ENCODE data around the gene TLE2. TPM values are rescaled to one million over a fixed set of nuclear protein-coding genes. Genes with fewer than 3 reads are reported as not detected.

Gene TLE2
- total RNA-seq, 3 donors from 2014 or later (not counting 1 experiment from before 2014, with no cell fraction given), result 6.1 to 8.8 (median 8.2) TPM

GRCh38 chr19:3015126-3016057, 13.7 kb downstream of the TLE2 start:
- H3K4me3 ChIP-seq (ENCODE audit: low read length), result no peak overlapping the region
- no peak for DNase-seq
- H3K4me1 Mint-ChIP-seq, result no peaks in the 10 kb centered on the region
- TF ChIP-seq, protein P1, sequence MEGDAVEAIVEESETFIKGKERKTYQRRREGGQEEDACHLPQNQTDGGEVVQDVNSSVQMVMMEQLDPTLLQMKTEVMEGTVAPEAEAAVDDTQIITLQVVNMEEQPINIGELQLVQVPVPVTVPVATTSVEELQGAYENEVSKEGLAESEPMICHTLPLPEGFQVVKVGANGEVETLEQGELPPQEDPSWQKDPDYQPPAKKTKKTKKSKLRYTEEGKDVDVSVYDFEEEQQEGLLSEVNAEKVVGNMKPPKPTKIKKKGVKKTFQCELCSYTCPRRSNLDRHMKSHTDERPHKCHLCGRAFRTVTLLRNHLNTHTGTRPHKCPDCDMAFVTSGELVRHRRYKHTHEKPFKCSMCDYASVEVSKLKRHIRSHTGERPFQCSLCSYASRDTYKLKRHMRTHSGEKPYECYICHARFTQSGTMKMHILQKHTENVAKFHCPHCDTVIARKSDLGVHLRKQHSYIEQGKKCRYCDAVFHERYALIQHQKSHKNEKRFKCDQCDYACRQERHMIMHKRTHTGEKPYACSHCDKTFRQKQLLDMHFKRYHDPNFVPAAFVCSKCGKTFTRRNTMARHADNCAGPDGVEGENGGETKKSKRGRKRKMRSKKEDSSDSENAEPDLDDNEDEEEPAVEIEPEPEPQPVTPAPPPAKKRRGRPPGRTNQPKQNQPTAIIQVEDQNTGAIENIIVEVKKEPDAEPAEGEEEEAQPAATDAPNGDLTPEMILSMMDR (IDR thresholded peaks at IDR 0.05), result no peak
- H3K27me3 Mint-ChIP-seq (ENCODE audit: low read depth in 2 of 2), result no peaks in the 10 kb centered on the region
- H3K27ac ChIP-seq (ENCODE audit: low read length), result no peak overlapping the region
- H3K36me3 ChIP-seq (ENCODE audit: control insufficient read depth, insufficient read depth, low read length), result no peaks in the 10 kb centered on the region
- WGBS (ENCODE audit: insufficient coverage), result 93% methylated on average over 22 of the region's 22 CpGs
- H3K27me3 ChIP-seq (ENCODE audit: control insufficient read depth, insufficient read depth, low read length), result no peaks in the 10 kb centered on the region
- no peak overlapping the region for H3K4me3 Mint-ChIP-seq
- no peaks in the 10 kb centered on the region for H3K9me3 ChIP-seq (ENCODE audit: control insufficient read depth, insufficient read depth, low read length)
- no peaks in the 10 kb centered on the region for H3K36me3 Mint-ChIP-seq
- H3K4me1 ChIP-seq (ENCODE audit: control insufficient read depth, insufficient read depth, low read length), result no peaks in the 10 kb centered on the region
- intact Hi-C loops (cut with micrococcal nuclease), result no loop called here
- no peaks in the 10 kb centered on the region for H3K9me3 Mint-ChIP-seq
- ATAC-seq, result no peak
- H3K27ac Mint-ChIP-seq, result no peak overlapping the region

GRCh38 chr19:3014135-3014534, 14.9 kb downstream of the TLE2 start:
- Histone ChIP-seq H3K4me1 (ENCODE audit: control insufficient read depth, insufficient read depth, low read length) (no peaks in the 10 kb centered on the region), H3K36me3 (ENCODE audit: control insufficient read depth, insufficient read depth, low read length) (no peaks in the 10 kb centered on the region), H3K27ac (ENCODE audit: low read length) (no peak overlapping the region), H3K4me3 (ENCODE audit: low read length) (no peak overlapping the region), H3K27me3 (ENCODE audit: control insufficient read depth, insufficient read depth, low read length) (no peaks in the 10 kb centered on the region), H3K9me3 (ENCODE audit: control insufficient read depth, insufficient read depth, low read length) (no peaks in the 10 kb centered on the region)
- Mint-ChIP-seq H3K27ac (no peak overlapping the region), H3K4me3 (no peak overlapping the region), H3K9me3 (no peaks in the 10 kb centered on the region), H3K4me1 (no peaks in the 10 kb centered on the region), H3K36me3 (no peaks in the 10 kb centered on the region), H3K27me3 (ENCODE audit: low read depth in 2 of 2) (no peaks in the 10 kb centered on the region)
- intact Hi-C loops (cut with micrococcal nuclease), result no loop called here
- WGBS (ENCODE audit: insufficient coverage), result 95% methylated on average over 8 of the region's 8 CpGs
- ATAC-seq, result no peak
- no peak for DNase-seq
- TF ChIP-seq, protein P1 (IDR thresholded peaks at IDR 0.05), result no peak

GRCh38 chr19:3013263-3013725, 15.8 kb downstream of the TLE2 start:
- Histone ChIP-seq H3K27ac (ENCODE audit: low read length) (no peak overlapping the region), H3K4me1 (ENCODE audit: control insufficient read depth, insufficient read depth, low read length) (no peaks in the 10 kb centered on the region), H3K9me3 (ENCODE audit: control insufficient read depth, insufficient read depth, low read length) (no peaks in the 10 kb centered on the region), H3K27me3 (ENCODE audit: control insufficient read depth, insufficient read depth, low read length) (no peaks in the 10 kb centered on the region), H3K4me3 (ENCODE audit: low read length) (no peak overlapping the region), H3K36me3 (ENCODE audit: control insufficient read depth, insufficient read depth, low read length) (no peaks in the 10 kb centered on the region)
- H3K36me3 Mint-ChIP-seq, result no peaks in the 10 kb centered on the region
- no peak overlapping the region for H3K27ac Mint-ChIP-seq
- H3K9me3 Mint-ChIP-seq, result no peaks in the 10 kb centered on the region
- no peak overlapping the region for H3K4me3 Mint-ChIP-seq
- 98% methylated on average over 7 of the region's 7 CpGs for WGBS (ENCODE audit: insufficient coverage)
- no peak for ATAC-seq
- no peaks in the 10 kb centered on the region for H3K27me3 Mint-ChIP-seq (ENCODE audit: low read depth in 2 of 2)
- TF ChIP-seq, protein P1 (IDR thresholded peaks at IDR 0.05), result no peak
- intact Hi-C loops (cut with micrococcal nuclease), result no loop called here
- H3K4me1 Mint-ChIP-seq, result no peaks in the 10 kb centered on the region
- DNase-seq, result no peak
